AG09309 (cell line): ENCODE measurements around the gene HMGCL.
A peak's percentile ranks its signal among the peaks of the same experiment; 100 is the strongest.
"Not testable (repeated sequence)": the region's sequence is repeated elsewhere in the genome, so short reads cannot be mapped to it uniquely, and the experiment has no call there.

Source experiments
- DNase-seq: peaks from one replicate; pipeline ENCODE4 v3.0.0-alpha.2; 2010; ENCODE audit warnings: low read depth
- H3K4me3 ChIP-seq: 2 replicates; pipeline ENCODE4 v1.5.1; 2011; ENCODE audit warnings: mild to moderate bottlenecking, low read depth, low read length, moderate library complexity; ENCODE audit not compliant: control insufficient read depth
- TF ChIP-seq, protein P1 (sequence below): IDR thresholded peaks from 2 replicates; pipeline ENCODE4 v1.5.1; 2011; ENCODE audit warnings: mild to moderate bottlenecking, low read depth, low read length, inconsistent platforms; ENCODE audit not compliant: insufficient read depth, control insufficient read depth; ENCODE audit errors: missing control alignments

The HMGCL gene

GRCh38 chr1:23803674-23804073 is 21.6 kb downstream of the HMGCL start:
- H3K4me3 ChIP-seq = no peak overlapping the region
- TF ChIP-seq, protein P1, sequence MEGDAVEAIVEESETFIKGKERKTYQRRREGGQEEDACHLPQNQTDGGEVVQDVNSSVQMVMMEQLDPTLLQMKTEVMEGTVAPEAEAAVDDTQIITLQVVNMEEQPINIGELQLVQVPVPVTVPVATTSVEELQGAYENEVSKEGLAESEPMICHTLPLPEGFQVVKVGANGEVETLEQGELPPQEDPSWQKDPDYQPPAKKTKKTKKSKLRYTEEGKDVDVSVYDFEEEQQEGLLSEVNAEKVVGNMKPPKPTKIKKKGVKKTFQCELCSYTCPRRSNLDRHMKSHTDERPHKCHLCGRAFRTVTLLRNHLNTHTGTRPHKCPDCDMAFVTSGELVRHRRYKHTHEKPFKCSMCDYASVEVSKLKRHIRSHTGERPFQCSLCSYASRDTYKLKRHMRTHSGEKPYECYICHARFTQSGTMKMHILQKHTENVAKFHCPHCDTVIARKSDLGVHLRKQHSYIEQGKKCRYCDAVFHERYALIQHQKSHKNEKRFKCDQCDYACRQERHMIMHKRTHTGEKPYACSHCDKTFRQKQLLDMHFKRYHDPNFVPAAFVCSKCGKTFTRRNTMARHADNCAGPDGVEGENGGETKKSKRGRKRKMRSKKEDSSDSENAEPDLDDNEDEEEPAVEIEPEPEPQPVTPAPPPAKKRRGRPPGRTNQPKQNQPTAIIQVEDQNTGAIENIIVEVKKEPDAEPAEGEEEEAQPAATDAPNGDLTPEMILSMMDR = no peak
- no peak for DNase-seq

DNA sequence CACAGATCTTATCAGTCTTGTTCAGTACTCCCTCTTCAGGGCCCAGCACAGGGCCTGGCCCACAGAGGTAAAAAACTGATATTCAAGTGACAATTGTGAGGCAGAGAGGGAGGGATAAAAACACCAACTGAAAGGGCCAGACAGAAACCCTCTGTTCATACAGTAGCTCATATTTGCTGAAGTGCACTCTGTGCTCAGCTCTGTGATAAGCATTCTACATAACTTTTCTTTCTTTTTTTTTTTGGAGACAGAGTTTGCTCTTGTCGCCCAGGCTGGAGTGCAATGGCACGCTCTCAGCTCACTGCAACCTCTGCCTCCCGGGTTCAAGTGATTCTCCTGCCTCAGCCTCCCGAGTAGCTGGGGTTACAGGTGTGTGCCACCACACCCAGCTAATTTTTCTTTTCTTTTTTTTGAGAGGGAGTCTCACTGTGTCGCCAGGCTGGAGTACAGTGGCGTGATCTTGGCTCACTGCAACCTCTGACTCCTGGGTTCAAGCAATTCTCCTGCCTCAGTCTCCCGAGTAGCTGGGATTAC is 22.4 kb downstream of the HMGCL start:
- not testable (repeated sequence) for DNase-seq, H3K4me3 ChIP-seq

DNA sequence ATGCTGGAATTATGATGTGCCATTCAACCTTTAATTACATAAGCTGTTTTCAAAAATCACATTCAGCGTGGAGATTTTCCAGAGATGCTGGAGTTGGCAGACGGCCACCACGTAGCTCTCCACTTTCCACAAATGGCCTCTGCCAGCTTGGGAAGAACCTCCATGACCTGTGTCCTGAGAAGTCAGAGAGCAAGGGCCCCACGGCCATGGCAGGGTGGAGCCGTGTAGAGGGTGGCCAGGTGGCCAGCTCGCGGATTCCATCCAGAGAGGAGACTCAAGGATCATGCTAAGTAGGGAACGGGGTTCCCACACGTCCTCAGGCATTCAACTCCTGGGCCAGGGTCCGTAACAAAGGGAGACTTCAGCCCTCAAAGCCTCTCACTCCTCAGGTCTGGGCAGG is 23.4 kb downstream of the HMGCL start:
- DNase-seq = no peak
- TF ChIP-seq, protein P1 = no peak
- H3K4me3 ChIP-seq = no peak overlapping the region

DNA sequence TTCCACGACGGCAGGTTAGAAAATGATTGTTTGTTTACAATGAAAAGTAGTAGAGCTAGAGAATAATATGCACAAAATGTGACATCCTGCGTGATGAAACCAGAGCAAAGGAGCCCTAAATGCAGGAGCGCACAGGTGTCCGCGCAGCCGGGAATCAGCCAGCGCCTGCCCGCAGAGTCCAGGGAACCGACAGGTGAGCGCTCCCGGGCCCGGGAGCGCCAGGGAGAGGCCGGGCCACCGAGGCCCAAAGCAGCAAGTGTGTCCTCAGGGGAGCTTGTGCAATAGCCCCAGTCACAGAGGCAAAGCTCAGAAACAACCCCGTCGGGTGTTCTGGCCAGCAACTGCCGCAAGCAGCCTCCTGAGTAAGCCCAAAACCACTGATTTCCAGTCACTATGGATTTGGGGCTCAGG is 23.9 kb downstream of the HMGCL start:
- DNase-seq = no peak
- H3K4me3 ChIP-seq = peak overlapping the region; percentile 82
- TF ChIP-seq, protein P1 = no peak

- TF ChIP-seq, protein P1 = no peak
- peak within 1 kb of the TSS; percentile 82 for H3K4me3 ChIP-seq
- DNase-seq = peak; percentile 67
Measured at GRCh38 chr1:23800400-23801337, 24.6 kb downstream of the HMGCL start, which contains the start of gene GALE. Gene GALE (minus strand): TSS chr1:23800754. CDS start chr1:23799007, 1,747 bp downstream.

DNA sequence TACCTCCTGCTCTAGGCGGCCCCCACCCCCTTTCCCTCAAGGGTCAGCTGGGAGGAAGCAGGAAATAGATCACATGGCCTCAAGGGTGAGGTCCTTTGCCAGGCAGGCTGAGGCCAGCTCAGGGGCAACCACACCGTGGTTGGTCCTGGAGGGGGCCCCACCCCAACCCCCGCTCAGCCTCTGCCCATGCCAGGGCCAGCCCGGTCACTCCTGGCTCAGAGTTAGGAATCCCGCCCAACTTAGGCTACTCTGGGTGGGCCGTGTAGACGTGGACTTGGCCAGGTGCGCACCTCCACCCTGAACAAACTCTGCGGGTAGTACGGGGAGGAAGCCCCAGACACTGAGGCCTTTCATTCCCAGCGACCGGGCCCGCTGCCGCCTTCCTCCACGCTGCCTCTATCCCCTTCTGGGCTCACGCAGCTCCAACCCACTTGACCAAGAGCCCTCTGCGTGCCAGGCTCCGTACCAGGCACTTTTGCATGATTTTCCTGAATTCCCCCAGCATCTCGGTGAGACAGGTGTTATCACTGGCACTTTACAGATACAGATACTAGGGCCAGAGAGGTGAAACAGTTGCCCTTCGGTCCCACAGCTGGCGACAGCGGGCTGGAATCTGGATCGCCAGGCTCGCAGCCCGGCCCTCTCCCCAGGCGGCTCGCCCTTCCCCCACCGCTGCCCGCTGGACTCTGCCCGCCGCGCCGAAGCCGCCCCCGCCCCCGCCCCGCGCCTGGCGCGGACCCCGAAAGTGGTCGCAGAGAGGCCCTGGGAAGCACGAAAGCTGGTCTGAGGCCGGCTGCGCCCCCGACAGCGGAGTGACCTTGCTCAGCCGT is 25.4 kb downstream of the HMGCL start:
- H3K4me3 ChIP-seq = peak overlapping the region; percentile 82
- no peak for DNase-seq
- TF ChIP-seq, protein P1 = no peak
